H1 (cell line): ENCODE results near the gene ZFP36L1. TPM values are rescaled to one million over a fixed set of nuclear protein-coding genes. Genes with fewer than 3 reads are reported as not detected.
"Not testable (repeated sequence)": the region's sequence is repeated elsewhere in the genome, so short reads cannot be mapped to it uniquely, and the experiment has no call there.

Source experiments
- CTCF ChIA-PET: fragments of 300-600 bp; sonication (Branson Sonifier 250); formaldehyde crosslinking; loops from one replicate; lab custom pipeline; 2021; ENCODE audit not compliant: partially characterized antibody; lab: Charles Lee
- POLR2A ChIA-PET: fragments of 300-600 bp; sonication (Branson Sonifier 250); formaldehyde crosslinking; loops from one replicate; lab custom pipeline; 2021; ENCODE audit warnings: inconsistent platforms; ENCODE audit not compliant: partially characterized antibody; lab: Charles Lee
- DNase-seq, 2 experiments: peaks; one replicate each; pipeline versions ENCODE4 v3.0.0 to v3.0.0-alpha.2; 2010 to 2022; ENCODE audit warnings: low spot score in 2 of 2, low read depth in 1 of 2, mixed read lengths in 1 of 2
- FAIRE-seq: peaks from 2 replicates; lab custom pipeline; 2011; peaks lifted over from hg19 to GRCh38; lab: Jason Lieb, UNC
- H2AFZ ChIP-seq: 2 replicates; pipeline ENCODE4 v1.8.1; 2012; ENCODE audit warnings: low read length, inconsistent platforms
- H2AK5ac ChIP-seq: 2 replicates; pipeline ENCODE4 v1.6.1; 2013; ENCODE audit warnings: low read depth, low read length
- H2BK120ac ChIP-seq: replicated peaks from 2 replicates; pipeline ENCODE3; 2013; ENCODE audit warnings: low read depth, low read length, inconsistent platforms
- H2BK12ac ChIP-seq: 2 replicates; pipeline ENCODE4 v1.6.1; 2013; ENCODE audit warnings: low read depth, low read length
- H2BK15ac ChIP-seq: 2 replicates; pipeline ENCODE4 v1.6.1; 2013; ENCODE audit warnings: low read length
- H2BK20ac ChIP-seq: 2 replicates; pipeline ENCODE4 v1.6.1; 2013; ENCODE audit warnings: low read length
- H2BK5ac ChIP-seq: 2 replicates; pipeline ENCODE4 v1.6.1; 2013; ENCODE audit warnings: low read depth, low read length
- H3K14ac ChIP-seq: 2 replicates; pipeline ENCODE4 v1.6.1; 2013; ENCODE audit warnings: inconsistent platforms; ENCODE audit not compliant: insufficient read length
- H3K18ac ChIP-seq: 2 replicates; pipeline ENCODE4 v1.6.1; 2013; ENCODE audit warnings: low read length; ENCODE audit errors: extremely low read depth
- H3K23ac ChIP-seq: 2 replicates; pipeline ENCODE4 v1.6.1; 2013; ENCODE audit warnings: inconsistent platforms; ENCODE audit not compliant: insufficient read length
- H3K23me2 ChIP-seq: 2 replicates; pipeline ENCODE4 v1.6.1; 2013; ENCODE audit warnings: low read depth, low read length
- H3K27ac ChIP-seq: 2 replicates; pipeline ENCODE4 v1.6.1; 2011; ENCODE audit warnings: low read depth, low read length, inconsistent platforms
- H3K27me3 ChIP-seq, 4 experiments: replicated peaks in 1 of 4; 1 replicate in 1 of 4; 2 replicates in 3 of 4; pipeline versions ENCODE4 v1.6.1 to v1.8.1; 2011 to 2013; ENCODE audit warnings: low read length in 3 of 4, mild to moderate bottlenecking in 3 of 4, inconsistent platforms in 2 of 4, mixed read lengths in 2 of 4, moderate library complexity in 1 of 4; ENCODE audit not compliant: control insufficient read depth in 3 of 4, insufficient read depth in 3 of 4; ENCODE audit errors: extremely low read depth in 1 of 4
- H3K36me3 ChIP-seq, 4 experiments: 2 replicates each; pipeline versions ENCODE4 v1.6.1 to v1.8.1; 2011 to 2013; ENCODE audit warnings: mild to moderate bottlenecking in 4 of 4, low read length in 3 of 4, moderate library complexity in 2 of 4, control low read depth in 1 of 4, inconsistent platforms in 1 of 4; ENCODE audit not compliant: insufficient read depth in 4 of 4, control insufficient read depth in 2 of 4
- H3K4ac ChIP-seq: replicated peaks from 2 replicates; pipeline ENCODE3; 2013; ENCODE audit warnings: low read length, low read depth, mixed read lengths, inconsistent platforms; ENCODE audit not compliant: insufficient read length
- H3K4me1 ChIP-seq, 4 experiments: replicated peaks in 1 of 4; 1 replicate in 1 of 4; 2 replicates in 3 of 4; pipeline versions ENCODE4 v1.6.1 to v1.8.1; 2011 to 2013; ENCODE audit warnings: low read length in 3 of 4, inconsistent platforms in 2 of 4, mixed read lengths in 1 of 4; ENCODE audit not compliant: insufficient read depth in 4 of 4, control insufficient read depth in 3 of 4
- H3K4me2 ChIP-seq, 2 experiments: 2 replicates each; pipeline versions ENCODE4 v1.6.1 to v1.8.1; 2011 to 2013; ENCODE audit warnings: low read depth in 2 of 2, low read length in 2 of 2, control low read depth in 1 of 2, inconsistent platforms in 1 of 2, mild to moderate bottlenecking in 1 of 2; ENCODE audit not compliant: insufficient read depth in 1 of 2
- H3K4me3 ChIP-seq, 4 experiments: fragments of 200-600, 300-600 bp in 1 of 4; sonication (generic), shearing (Covaris generic), sonication (Bioruptor Twin) in 1 of 4; 2 replicates each; pipeline versions ENCODE4 v1.5.1 to v1.8.1; 2011 to 2016; ENCODE audit warnings: low read length in 4 of 4, low read depth in 3 of 4, control low read depth in 2 of 4, inconsistent platforms in 2 of 4, mild to moderate bottlenecking in 2 of 4, mixed read lengths in 1 of 4, moderate library complexity in 1 of 4; ENCODE audit not compliant: insufficient read depth in 2 of 4; ENCODE audit errors: extremely low read depth in 1 of 4
- H3K56ac ChIP-seq: replicated peaks from 2 replicates; pipeline ENCODE3; 2013; ENCODE audit warnings: low read depth, mild to moderate bottlenecking, mixed read lengths, low read length, inconsistent platforms; ENCODE audit not compliant: insufficient read length
- H3K79me1 ChIP-seq: 2 replicates; pipeline ENCODE4 v1.6.1; 2013; ENCODE audit warnings: low read depth, low read length, control low read depth
- H3K79me2 ChIP-seq, 2 experiments: 2 replicates each; pipeline versions ENCODE4 v1.6.1 to v1.8.1; 2012 to 2013; ENCODE audit warnings: low read length in 2 of 2, mild to moderate bottlenecking in 2 of 2, inconsistent platforms in 1 of 2; ENCODE audit not compliant: insufficient read depth in 2 of 2, control insufficient read depth in 1 of 2
- H3K9ac ChIP-seq, 4 experiments: replicated peaks in 1 of 4; 1 replicate in 1 of 4; 2 replicates in 3 of 4; pipeline versions ENCODE4 v1.6.1 to v1.8.1; 2011 to 2013; ENCODE audit warnings: low read depth in 3 of 4, low read length in 3 of 4, control low read depth in 2 of 4, mild to moderate bottlenecking in 2 of 4, moderate library complexity in 2 of 4, inconsistent platforms in 1 of 4; ENCODE audit errors: extremely low read depth in 1 of 4
- H3K9me3 ChIP-seq, 2 experiments: 2 replicates each; pipeline versions ENCODE4 v1.6.1 to v1.8.1; 2012 to 2013; ENCODE audit warnings: mild to moderate bottlenecking in 2 of 2, moderate library complexity in 2 of 2, control low read depth in 1 of 2, inconsistent platforms in 1 of 2, low read depth in 1 of 2, low read length in 1 of 2, mixed read lengths in 1 of 2; ENCODE audit not compliant: insufficient read depth in 2 of 2
- H4K20me1 ChIP-seq, 2 experiments: replicated peaks in 1 of 2; 2 replicates each; pipeline versions ENCODE3 to v1.8.1; 2011 to 2013; ENCODE audit warnings: inconsistent platforms in 2 of 2, low read length in 2 of 2, mild to moderate bottlenecking in 1 of 2; ENCODE audit not compliant: insufficient read depth in 2 of 2, control insufficient read depth in 1 of 2
- H4K5ac ChIP-seq: 2 replicates; pipeline ENCODE4 v1.6.1; 2013; ENCODE audit warnings: low read length, low read depth, mixed read lengths, inconsistent platforms; ENCODE audit not compliant: insufficient read length
- H4K8ac ChIP-seq: 2 replicates; pipeline ENCODE4 v1.8.0; 2013; ENCODE audit warnings: mild to moderate bottlenecking, moderate library complexity, low read length, inconsistent platforms; ENCODE audit not compliant: insufficient read depth; ENCODE audit errors: extremely low read depth
- H4K91ac ChIP-seq: replicated peaks from 2 replicates; pipeline ENCODE3; 2013; ENCODE audit warnings: low read length, mixed read lengths, inconsistent platforms; ENCODE audit not compliant: insufficient read length
- WGBS, 2 experiments: shearing (Covaris generic) in 1 of 2; methylation state at CpG; one replicate each; pipeline versions ENCODE4 v1.1.6 to v1.1.7; 2013 to 2015; ENCODE audit warnings: low lambda C conversion rate in 2 of 2, mixed read lengths in 2 of 2, inconsistent platforms in 1 of 2, low coverage in 1 of 2, missing lambda C conversion rate in 1 of 2; ENCODE audit not compliant: insufficient replicate concordance in 2 of 2, insufficient coverage in 1 of 2, insufficient read length in 1 of 2; ENCODE audit errors: extremely low coverage in 1 of 2, missing lambda C conversion rate in 1 of 2; 5-methylcytosine and 5-hydroxymethylcytosine counted together
- polyA plus RNA-seq, 7 experiments: library from polyadenylated mRNA; depleted of rRNA in 3 of 7; stranded (reverse) in 5 of 7; unstranded in 2 of 7; fragments of >200 nt in 5 of 7; fragments of 200-250 nt in 2 of 7; gene quantifications; 1 replicate in 5 of 7; 2 replicates in 1 of 7; 4 replicates in 1 of 7; pipeline versions ENCODE4 v1.2.1 to v1.2.3, GENCODE V29; 2011 to 2013; ENCODE audit warnings: missing spikeins in 2 of 7, mixed read lengths in 2 of 7
- total RNA-seq: library from RNA; stranded (reverse); fragmentation: NEBNext Ultra II Directional; extraction: Animal tissue kit (Norgen Biotek cat#: 25700); gene quantifications from 2 replicates; pipeline ENCODE4 v1.2.1, GENCODE V29; 2021

ZFP36L1 gene
- total and polyA plus RNA-seq, 2 of the 8 experiments (the other 6 are each of a cell fraction or from before 2014, with no cell fraction given): 80.4 to 132 TPM

DNA sequence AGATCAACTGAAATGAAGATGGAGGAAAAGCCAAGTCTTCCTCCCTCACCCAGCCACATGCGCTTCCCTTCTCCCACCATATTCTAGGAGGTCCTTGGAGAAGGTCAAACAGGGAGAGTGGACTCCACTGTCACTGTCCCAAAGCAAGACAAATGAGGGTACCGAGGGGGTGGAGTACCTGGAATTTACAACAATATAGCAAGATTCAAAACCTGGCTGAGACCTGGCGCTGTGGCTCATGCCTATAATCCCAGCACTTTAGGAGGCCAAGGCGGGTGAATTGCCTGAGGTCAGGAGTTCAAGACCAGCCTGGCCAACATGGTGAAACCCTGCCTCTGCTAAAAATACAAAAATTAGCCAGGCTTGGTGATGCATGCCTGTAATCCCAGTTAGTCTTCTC, 29.0 kb downstream of the ZFP36L1 start:
- H3K18ac ChIP-seq, H2BK5ac ChIP-seq, H3K4me3 ChIP-seq, H3K27me3 ChIP-seq, FAIRE-seq, H3K14ac ChIP-seq, H3K9me3 ChIP-seq, H4K5ac ChIP-seq, DNase-seq, H3K4me2 ChIP-seq, H4K91ac ChIP-seq, H2AFZ ChIP-seq, H2BK12ac ChIP-seq, H3K79me1 ChIP-seq, H4K20me1 ChIP-seq, H3K56ac ChIP-seq, H3K9ac ChIP-seq, H3K27ac ChIP-seq, H2BK120ac ChIP-seq, H2AK5ac ChIP-seq, H2BK20ac ChIP-seq, H3K23ac ChIP-seq, H3K79me2 ChIP-seq, H3K4ac ChIP-seq, H3K36me3 ChIP-seq, H3K23me2 ChIP-seq, H4K8ac ChIP-seq: not testable (repeated sequence)
- CTCF ChIA-PET: interaction anchor here (0.6 to 4.1 kb wide), 5 partner anchors 10 to 466 kb away, joined by 3 to 28 read pairs (median 3); no protein-coding TSS in a partner anchor
- Histone ChIP-seq H2BK15ac (peak overlapping the region; percentile 92; the same call in 1 of the 2 replicates), H3K4me1 (peaks cover 2 to 12% (median 7%) of the 10 kb centered on the region in 4 experiments; a peak in 6 of 7 replicates)
- POLR2A ChIA-PET: interaction anchor here (1.6 to 3.1 kb wide), 2 partner anchors 26 to 29 kb away, joined by 3 to 12 read pairs; partner anchors contain the start of gene ZFP36L1
- 97% methylated on average over 4 of the region's 4 CpGs; no CpG with 5 or more reads in 1 of the 2 experiments for WGBS, 2 experiments
